Measurements from ENCODE around the gene WDR82.

WDR82 gene

DNA sequence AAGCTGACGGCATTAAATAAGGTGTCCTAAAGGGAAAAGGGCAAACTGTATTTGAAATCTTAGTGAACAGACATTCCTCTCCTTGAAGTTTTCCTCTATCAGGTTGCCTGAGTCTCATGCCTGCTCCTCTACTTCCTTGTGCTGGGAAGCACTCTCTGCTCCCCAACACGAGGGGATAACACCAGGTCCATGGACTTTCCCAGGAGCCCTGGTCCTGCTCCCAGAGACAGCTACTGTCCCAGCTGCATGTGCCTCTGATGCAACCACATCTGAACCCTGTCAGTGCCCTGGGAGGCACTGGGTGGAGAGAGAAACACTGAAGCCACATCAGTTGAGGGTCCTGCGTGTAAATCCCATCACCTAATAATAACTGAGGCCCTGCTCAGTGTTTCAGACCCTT is 60.4 kb downstream of the WDR82 start:
- intact Hi-C loops (cut with DNase I), result no loop called here
- peak in 1 of 10 donors; percentile 21 for DNase-seq

DNA sequence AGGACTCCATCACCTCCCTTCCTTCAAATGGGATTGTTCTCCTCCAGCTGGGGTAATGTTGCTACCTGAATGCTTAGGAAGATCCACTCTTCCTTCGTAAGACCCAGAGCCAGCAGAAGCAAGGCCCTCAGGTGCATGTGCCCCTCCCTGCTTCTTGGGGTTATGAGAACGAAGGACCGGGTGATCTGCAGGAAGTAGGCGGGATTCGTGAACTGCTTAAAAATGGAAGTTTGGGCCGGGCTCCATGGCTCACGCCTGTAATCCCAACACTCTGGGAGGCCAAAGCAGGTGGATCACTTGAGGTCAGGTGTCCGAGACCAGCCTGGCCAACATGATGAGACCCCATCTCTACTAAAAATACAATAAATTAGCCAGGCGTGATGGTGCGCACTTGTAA is 61.0 kb downstream of the WDR82 start:
- peak in 2 of 10 donors; percentile 59 to 70 for DNase-seq
- intact Hi-C loops (cut with DNase I), result no loop called here

DNA sequence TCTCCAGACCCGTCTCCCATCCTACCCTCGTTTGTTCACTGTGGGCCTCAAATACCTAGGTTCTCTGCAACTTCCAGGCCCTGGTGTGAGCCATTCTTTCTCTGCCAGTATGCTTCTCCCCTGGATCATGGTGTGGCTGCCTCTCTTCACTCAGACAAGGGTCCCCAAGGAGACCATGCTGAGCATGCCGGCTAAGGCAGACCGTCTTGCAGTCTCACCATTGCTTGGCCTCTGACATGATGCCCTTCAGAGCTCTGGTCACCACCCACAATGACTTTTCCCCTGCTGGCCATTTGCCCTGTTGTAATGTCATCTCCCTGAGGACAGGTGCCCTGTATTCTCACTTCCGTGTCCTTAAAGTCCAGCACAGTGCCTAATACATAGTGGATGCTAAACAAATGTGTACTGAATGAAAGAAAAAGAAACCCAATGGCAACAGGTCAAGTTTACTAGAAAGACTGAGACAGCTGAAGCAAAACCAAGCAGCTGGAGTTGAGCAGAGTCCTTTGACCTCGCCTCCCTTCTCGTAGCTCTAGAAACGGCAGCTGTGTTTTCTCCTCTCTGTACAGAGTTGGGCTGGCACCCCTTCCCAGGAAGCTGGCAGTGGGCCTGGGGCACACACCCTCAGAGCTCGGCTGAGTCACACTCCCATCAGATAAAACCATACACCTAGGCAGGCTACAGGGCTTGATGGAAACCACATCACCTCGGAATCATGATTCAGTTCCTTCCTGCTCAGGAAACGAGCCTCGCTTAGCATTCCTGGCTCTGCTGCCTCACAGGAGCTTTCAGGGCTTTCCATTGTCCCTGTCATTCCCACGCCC is 61.7 kb downstream of the WDR82 start:
- intact Hi-C loops (cut with DNase I), result no loop called here
- peak in 2 of 10 donors; percentile 48 to 77 for DNase-seq

DNA sequence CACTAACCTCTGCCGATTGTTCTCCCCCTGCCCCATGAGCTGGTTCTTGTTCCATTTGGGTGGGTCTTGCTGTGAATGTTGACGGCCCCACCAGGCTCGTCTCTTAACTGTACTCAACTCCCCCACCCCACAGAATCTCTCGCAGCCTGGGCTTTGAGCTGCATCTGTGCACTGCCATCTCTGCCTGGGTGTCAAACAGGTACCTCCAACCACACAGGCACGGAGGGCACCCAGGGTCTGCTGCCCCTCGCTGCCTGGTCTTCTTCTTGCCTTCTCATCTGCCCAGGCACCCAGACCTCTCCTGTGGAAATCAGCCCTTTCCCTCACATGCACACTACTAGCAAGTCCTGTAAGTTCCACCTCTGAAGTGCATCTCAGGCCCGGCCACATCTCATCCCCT is 63.1 kb downstream of the WDR82 start:
- DNase-seq, result peak in 1 of 10 donors; percentile 60
- intact Hi-C loops (cut with DNase I), result no loop called here

DNA sequence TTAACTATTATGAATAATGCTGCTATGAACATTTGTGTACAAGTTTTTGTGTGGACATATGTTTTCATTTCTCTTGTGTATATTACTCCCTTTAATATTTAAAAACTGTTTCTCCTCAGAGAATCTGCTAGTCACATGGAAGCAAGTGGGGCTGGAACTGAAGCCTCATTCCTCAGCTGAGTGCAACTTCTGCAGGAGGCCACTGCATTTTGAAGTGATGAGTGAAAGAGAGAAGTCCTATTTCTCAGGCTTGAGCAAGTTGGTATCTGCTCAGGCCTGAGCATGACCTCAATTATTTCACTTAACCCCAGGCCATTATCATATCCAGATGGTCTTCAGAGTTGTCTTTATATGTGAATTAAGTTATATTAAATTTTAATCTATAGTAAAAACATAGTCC is 64.5 kb downstream of the WDR82 start:
- intact Hi-C loops (cut with DNase I), result no loop called here

DNA sequence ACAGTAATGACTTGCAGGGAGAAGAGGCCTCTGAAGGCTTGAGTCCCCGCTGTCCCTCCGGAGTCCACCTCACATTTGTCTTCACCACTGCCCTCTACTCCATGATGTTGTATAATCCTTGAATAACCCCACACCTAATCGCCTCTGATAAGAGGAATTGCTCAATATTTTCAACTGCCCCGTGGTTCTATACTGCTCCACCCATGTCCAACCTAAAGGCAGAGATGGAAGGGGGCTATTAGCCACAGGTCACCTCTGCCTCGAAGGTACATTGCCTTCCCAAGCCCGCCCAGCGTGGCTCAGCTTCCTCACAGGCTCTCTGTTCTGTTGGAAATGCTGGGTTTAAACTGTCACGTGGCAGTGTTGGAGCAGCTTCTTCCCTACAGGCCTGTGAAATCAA is 65.4 kb downstream of the WDR82 start:
- DNase-seq, result no peak
- intact Hi-C loops (cut with DNase I), result no loop called here

More for the DNA sequence above, 64.5 kb downstream of the WDR82 start:
- no peak for DNase-seq

DNA sequence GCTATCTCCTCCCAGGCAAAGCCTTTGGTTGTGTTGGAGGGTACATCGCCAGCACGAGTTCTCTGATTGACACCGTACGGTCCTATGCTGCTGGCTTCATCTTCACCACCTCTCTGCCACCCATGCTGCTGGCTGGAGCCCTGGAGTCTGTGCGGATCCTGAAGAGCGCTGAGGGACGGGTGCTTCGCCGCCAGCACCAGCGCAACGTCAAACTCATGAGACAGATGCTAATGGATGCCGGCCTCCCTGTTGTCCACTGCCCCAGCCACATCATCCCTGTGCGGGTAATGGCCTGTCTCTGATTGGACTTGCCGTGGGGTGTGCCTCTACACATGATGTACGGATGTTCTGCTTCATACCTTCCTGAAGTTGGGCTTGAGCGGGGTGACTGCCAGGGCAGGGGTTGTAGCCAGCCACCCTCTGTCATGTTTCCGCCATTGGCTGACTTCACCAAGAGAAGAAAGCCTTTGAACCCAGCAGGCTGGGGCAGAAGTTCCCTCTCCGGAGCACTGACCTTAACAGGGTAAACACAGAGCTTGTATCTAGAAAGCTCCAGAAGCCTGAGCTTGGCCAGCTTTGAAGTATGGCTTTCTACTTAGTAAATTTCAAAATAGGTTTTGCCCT is 67.1 kb downstream of the WDR82 start:
- intact Hi-C loops (cut with DNase I), result no loop called here
- peak in 1 of 10 donors; percentile 48 for DNase-seq

DNA sequence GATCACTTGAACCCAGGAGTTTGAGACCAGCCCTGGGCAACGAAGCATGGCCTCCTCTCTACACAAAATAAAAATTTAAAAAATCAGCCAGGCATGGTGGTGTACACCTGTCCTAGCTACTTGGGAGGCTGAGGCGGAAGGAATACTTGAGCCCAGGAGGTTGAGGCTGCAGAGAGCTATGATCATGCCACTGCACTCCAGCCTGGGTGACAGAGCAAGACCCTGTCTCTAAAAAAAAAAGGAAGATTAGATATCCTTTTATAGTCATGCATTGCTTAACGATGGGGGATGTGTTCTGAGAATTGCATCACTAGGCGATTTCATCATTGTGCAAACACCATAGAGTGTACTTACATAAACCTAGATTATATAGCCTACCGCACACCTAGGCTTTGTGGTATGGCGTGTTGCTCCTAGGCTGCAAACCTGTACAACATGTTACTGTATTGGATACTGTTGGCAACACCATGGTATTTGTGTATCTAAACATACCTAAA is 67.9 kb downstream of the WDR82 start:
- intact Hi-C loops (cut with DNase I), result no loop called here
- DNase-seq, result no peak

DNA sequence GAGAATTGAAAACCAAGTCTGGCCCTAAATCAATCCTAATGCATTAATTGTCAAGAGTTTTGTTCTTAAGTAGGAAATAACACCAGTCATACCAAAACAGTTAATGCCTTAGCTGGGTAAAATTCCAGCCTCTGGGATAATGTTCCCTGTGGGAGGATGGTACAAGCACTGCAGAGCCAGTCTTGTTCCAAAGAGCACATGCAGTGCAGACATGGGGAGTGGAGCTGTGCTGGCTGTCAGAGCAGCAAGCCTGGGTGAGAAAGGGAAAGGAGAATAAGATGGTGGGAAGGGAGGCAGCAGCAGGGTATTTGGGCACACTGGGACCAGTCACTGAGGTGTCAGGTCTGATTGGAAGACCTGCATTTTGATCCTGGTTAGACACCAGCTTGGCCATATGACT is 68.4 kb downstream of the WDR82 start:
- peak in 1 of 10 donors; percentile 25 for DNase-seq
- intact Hi-C loops (cut with DNase I), result no loop called here

DNA sequence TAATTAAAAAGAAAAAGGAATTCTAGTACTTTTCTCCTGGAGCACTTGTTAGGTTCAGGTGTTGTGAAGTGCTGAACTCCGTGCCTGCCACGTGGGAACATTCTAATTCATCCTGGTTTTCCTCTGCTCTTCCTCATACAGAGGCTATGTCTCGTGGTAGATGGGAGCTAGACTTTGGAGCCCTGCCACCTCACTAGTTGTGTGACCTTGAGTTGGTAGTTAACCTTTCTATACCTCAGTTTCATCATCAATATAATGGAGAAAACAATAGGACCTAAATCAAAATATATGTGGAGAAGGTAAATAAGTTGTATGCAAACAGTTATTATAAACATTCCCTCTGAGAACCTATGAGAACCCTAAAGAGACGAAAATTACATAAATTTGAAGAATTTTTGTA is 69.9 kb downstream of the WDR82 start:
- intact Hi-C loops (cut with DNase I), result no loop called here
- DNase-seq, result peak in 1 of 10 donors; percentile 2

DNA sequence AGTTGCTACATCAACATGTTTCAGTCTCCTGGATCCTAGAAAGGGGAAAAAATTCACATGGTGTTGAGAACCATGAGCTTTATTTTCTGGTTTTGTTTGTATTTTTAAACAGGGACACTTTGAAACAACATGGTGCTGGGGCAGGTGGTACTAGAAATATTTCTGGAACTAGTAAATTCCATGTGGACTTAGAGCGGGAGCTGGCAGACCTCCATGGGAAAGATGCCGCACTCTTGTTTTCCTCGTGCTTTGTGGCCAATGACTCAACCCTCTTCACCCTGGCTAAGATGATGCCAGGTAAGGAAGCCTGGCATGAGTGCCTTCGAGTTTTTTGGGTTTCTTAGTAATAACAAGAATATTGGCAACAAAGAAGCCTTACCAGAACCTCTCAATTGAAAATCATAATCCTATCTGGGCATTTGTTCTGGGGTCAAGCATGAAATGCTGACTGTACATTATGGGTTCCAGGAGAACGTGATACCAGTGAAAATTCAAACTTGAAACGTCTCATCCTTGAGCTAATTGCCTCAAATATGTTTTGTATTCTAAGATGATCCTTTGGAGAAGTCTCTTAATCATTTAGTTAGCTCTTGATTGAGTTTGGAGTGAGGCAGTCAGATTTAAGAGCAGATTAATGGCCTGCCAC is 72.6 kb downstream of the WDR82 start:
- DNase-seq, result peak in 1 of 10 donors; percentile 24

More for the DNA sequence above, 72.6 kb downstream of the WDR82 start:
- intact Hi-C loops (cut with DNase I), result no loop called here
